Tibial nerve (tissue), 4 donors: ENCODE measurements around the gene LGI1. TPM values are rescaled to one million over a fixed set of nuclear protein-coding genes. Genes with fewer than 3 reads are reported as not detected.
A peak's percentile ranks its signal among the peaks of the same experiment; 100 is the strongest.

Experiments
- DNase-seq, 2 donors: peaks; one replicate each; pipeline ENCODE4 v3.0.0-alpha.2; 2019; ENCODE audit warnings: low spot score in 2 of 2
- H3K27ac ChIP-seq, 4 donors: fragments of 200-600 bp; sonication (generic) in 3 of 4; one replicate each; pipeline ENCODE4 v1.5.1; 2017 to 2019; ENCODE audit warnings: mild to moderate bottlenecking in 1 of 4
- H3K27me3 ChIP-seq, 2 donors: fragments of 200-600 bp; sonication (generic) in 1 of 2; one replicate each; pipeline versions ENCODE4 v1.5.1 to v1.6.0; 2017 to 2019
- H3K36me3 ChIP-seq, 3 donors: fragments of 200-600 bp; sonication (generic); one replicate each; pipeline ENCODE4 v1.5.1; 2018 to 2019
- H3K4me1 ChIP-seq, 4 donors: fragments of 200-600 bp; sonication (generic) in 3 of 4; one replicate each; pipeline ENCODE4 v1.5.1; 2017 to 2019
- H3K4me3 ChIP-seq, 4 donors: fragments of 200-600 bp; sonication (generic) in 3 of 4; one replicate each; pipeline ENCODE4 v1.5.1; 2017 to 2019; ENCODE audit warnings: mild to moderate bottlenecking in 1 of 4, moderate library complexity in 1 of 4
- H3K9me3 ChIP-seq, 4 donors: fragments of 200-600 bp; sonication (generic) in 3 of 4; one replicate each; pipeline ENCODE4 v1.5.1; 2017 to 2019
- EP300 ChIP-seq, 2 donors: sonication (generic); formaldehyde crosslinking; IDR thresholded peaks; one replicate each; pipeline ENCODE4 v1.6.1; 2017; ENCODE audit warnings: antibody characterized with exemption in 2 of 2, mild to moderate bottlenecking in 1 of 2
- POLR2A ChIP-seq, 2 donors: fragments of 450-650 bp; IDR thresholded peaks; one replicate each; pipeline ENCODE4 v1.6.1; 2017; ENCODE audit warnings: antibody characterized with exemption in 2 of 2, mild to moderate bottlenecking in 2 of 2, moderate library complexity in 2 of 2
- WGBS, 2 donors: methylation state at CpG; one replicate each; pipeline ENCODE4 v1.1.5; 2018; 5-methylcytosine and 5-hydroxymethylcytosine counted together
- total RNA-seq, 4 donors: library from RNA; depleted of rRNA; stranded (reverse); fragments of >200 nt; gene quantifications; one replicate each; pipeline ENCODE4 v1.1.0, GENCODE V29; 2016
- TF ChIP-seq, protein P1 (sequence below), 5 experiments: fragments of 200-600 bp in 3 of 5; fragments of 450-650 bp in 2 of 5; sonication (generic) in 3 of 5; IDR thresholded peaks; one replicate each; pipeline ENCODE4 v1.5.1; 2016 to 2019; ENCODE audit warnings: antibody characterized with exemption in 5 of 5, mild to moderate bottlenecking in 3 of 5, moderate library complexity in 2 of 5

LGI1 gene
- total RNA-seq, 4 donors from 2014 or later: 8.4 to 21.0 (median 14.1) TPM

DNA sequence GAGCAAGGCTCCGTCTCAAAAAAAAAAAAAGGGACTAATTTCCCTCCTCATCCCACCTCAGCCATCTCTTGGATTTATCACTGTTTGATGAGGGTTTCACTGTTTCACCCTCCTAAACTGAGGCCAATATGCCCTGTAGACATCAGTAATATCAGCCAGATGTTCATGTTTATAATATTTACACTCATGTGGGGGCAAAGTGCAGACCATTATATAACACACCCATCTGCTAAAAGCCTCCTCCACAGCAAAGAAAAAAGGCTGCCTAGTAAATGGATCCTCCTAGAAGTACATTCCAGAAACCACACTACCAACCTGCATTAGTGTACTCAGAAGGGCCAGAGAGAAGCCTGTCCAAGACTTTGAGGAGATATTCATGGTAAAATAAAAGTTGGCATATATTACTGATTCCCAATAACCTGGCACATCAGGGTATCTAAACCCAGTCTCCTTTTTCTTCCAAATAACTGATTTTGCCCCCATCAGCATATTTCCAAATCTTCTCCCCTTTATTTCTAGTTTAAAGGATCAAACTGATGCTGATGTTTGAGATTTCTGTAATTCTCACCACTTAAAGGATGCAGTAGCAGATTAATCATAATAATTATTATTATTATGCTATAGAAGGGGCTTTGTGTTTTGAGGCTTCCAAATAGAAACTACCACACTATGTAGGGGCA lies 55.1 kb downstream of the LGI1 start:
- H3K27me3 ChIP-seq: no peaks in the 10 kb centered on the region
- no peak for TF ChIP-seq POLR2A (IDR thresholded peaks at IDR 0.05)
- TF ChIP-seq, protein P1, sequence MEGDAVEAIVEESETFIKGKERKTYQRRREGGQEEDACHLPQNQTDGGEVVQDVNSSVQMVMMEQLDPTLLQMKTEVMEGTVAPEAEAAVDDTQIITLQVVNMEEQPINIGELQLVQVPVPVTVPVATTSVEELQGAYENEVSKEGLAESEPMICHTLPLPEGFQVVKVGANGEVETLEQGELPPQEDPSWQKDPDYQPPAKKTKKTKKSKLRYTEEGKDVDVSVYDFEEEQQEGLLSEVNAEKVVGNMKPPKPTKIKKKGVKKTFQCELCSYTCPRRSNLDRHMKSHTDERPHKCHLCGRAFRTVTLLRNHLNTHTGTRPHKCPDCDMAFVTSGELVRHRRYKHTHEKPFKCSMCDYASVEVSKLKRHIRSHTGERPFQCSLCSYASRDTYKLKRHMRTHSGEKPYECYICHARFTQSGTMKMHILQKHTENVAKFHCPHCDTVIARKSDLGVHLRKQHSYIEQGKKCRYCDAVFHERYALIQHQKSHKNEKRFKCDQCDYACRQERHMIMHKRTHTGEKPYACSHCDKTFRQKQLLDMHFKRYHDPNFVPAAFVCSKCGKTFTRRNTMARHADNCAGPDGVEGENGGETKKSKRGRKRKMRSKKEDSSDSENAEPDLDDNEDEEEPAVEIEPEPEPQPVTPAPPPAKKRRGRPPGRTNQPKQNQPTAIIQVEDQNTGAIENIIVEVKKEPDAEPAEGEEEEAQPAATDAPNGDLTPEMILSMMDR (IDR thresholded peaks at IDR 0.05): no peak
- no peak for TF ChIP-seq EP300 (IDR thresholded peaks at IDR 0.05)
- DNase-seq: no peak
- H3K9me3 ChIP-seq: no peaks in the 10 kb centered on the region
- peaks cover 0 to 17% (median 5%) of the 10 kb centered on the region in 4 donors for H3K4me1 ChIP-seq
- no peaks in the 10 kb centered on the region for H3K36me3 ChIP-seq
- H3K27ac ChIP-seq: no peak overlapping the region
- no peak overlapping the region for H3K4me3 ChIP-seq
- 76 to 92% methylated on average over 1 of the region's 1 CpG for WGBS, 2 donors

DNA sequence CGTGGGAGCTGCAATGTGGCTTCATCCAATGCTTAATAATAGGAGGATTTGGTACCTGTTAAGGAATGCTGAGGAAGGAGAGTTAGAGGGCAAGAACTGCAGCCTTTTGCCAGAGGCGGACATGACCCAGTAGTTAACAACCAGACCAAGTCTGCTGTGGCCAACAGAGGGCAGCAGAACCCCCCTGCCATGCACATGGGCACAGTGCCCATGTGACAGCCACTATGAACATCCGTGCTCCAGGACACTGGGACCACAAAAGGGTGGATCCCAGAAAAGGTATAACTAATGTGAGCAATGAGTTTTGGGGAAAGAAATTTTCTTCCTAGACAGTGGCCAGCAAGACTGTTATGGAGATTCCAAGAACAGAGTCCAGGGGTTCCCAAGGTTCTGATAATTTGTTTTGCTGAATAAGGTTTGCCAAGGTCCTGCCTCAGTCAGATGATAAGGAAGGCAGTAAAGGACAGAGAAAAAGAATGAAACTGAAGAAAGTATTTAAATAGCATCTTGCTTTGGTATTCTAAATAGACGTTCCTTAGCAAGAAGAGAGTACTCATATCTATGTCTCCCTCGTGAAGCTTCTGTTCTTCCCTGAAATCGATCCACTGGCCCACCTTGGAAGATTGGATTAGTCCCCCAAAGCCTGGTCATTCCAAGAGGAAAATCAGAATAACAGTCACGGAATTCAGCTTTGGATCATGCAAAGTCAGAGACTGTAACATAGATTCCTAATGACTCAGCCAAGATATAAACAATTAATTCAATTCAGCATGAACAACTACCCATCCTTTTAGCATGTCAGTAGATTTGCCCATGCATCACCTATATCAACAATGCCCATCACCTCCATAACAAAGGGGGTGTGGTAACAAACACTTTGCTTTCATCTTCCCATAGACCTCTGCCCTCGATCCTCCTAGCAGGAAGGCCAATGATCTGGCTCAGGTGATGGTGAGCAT lies 56.0 kb downstream of the LGI1 start:
- peak; percentile 28 to 34 for DNase-seq
- WGBS, 2 donors: 52 to 53% methylated on average over 8 of the region's 8 CpGs
- TF ChIP-seq EP300 (IDR thresholded peaks at IDR 0.05): no peak
- TF ChIP-seq, protein P1 (IDR thresholded peaks at IDR 0.05): peak; percentile 37 to 61 (median 43)
- H3K4me3 ChIP-seq: no peak overlapping the region
- H3K27me3 ChIP-seq: no peaks in the 10 kb centered on the region
- H3K27ac ChIP-seq: no peak overlapping the region
- H3K9me3 ChIP-seq: no peaks in the 10 kb centered on the region
- H3K4me1 ChIP-seq: peaks cover 0 to 17% (median 5%) of the 10 kb centered on the region in 4 donors
- no peaks in the 10 kb centered on the region for H3K36me3 ChIP-seq

DNA sequence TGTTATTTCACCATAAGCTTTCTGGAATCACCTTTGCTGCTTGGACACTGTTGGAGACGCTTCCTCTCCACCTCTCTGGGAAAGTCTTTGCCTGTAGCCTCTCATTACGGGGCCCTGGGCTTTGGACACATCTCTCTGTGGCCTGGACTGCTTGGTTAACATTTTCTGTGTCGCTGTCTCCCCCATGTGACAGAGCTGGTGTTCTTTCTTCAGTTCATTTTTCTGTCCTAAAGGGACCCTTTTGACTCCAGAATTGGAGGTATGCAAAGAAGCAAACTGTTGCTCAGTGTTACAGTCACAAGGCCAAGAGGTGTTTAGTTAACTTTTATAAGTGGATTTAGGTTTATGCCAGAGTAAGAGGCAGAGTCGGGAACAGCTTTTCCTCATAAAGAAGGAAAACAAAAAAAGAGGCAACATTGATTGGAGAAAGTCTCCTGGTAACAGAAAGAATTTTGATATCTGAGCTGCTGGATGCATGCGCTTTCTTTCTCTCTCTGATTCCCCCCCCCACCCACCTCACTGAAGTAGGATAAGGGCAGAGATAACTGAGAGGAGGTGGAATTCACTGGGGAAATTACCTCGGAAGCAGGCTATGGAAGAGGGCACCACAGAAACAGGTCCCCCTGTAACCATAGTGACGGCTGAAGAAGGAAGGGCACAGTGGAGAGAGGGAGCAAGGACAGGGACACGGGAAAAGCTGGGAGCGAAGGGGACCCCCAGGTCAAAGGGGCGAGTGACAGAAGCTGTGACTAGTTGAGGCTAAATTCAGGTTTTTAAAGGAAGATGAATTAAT lies 57.8 kb downstream of the LGI1 start:
- 17 to 19% methylated on average over 10 of the region's 10 CpGs for WGBS, 2 donors
- peak overlapping the region in 1 of 4 donors; percentile 14 for H3K4me3 ChIP-seq
- no peaks in the 10 kb centered on the region for H3K9me3 ChIP-seq
- H3K36me3 ChIP-seq: no peaks in the 10 kb centered on the region
- DNase-seq: no peak
- TF ChIP-seq, protein P1 (IDR thresholded peaks at IDR 0.05): peak in 2 of 5 experiments; percentile 17 to 30
- TF ChIP-seq POLR2A (IDR thresholded peaks at IDR 0.05) (no peak), EP300 (IDR thresholded peaks at IDR 0.05) (no peak)
- peak overlapping the region in 2 of 4 donors; percentile 71 to 72 for H3K27ac ChIP-seq
- peaks cover 0 to 17% (median 5%) of the 10 kb centered on the region in 4 donors for H3K4me1 ChIP-seq
- H3K27me3 ChIP-seq: peaks cover 0 to 7% of the 10 kb centered on the region in 2 donors

DNA sequence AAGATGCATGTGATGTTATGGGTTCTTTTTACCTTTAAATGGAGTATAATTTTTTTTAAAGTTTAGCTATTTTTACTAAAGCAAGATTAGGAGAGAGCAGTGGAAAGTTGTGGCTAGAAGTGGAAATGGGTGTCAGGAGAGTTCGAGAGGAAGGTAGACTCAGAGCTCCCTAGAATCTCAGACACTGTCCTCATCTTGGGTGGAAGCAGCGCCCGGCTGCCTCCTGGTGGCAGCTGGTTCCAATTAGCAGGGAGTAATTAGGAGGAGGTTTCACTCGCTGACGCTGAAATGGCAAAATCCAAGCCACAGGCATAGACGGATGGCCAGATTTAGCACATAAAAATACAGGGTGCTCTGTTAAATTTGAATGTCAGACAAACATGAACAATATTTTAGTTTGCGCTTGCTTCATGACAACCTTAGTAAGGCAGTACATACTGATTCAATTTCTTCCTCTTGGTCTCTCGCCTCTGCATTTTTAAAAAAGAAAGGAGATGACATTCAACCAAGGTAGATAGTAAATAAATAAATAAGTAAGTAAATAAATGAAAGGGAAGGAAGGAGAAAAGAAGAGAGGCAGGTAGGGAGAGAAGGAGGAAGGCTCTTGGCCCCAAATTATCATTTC lies 58.5 kb downstream of the LGI1 start:
- H3K4me1 ChIP-seq: peaks cover 0 to 17% (median 5%) of the 10 kb centered on the region in 4 donors
- H3K9me3 ChIP-seq: no peaks in the 10 kb centered on the region
- H3K27me3 ChIP-seq: peaks cover 0 to 7% of the 10 kb centered on the region in 2 donors
- peak; percentile 59 to 72 for DNase-seq
- TF ChIP-seq POLR2A (IDR thresholded peaks at IDR 0.05) (no peak), EP300 (IDR thresholded peaks at IDR 0.05) (no peak)
- TF ChIP-seq, protein P1 (IDR thresholded peaks at IDR 0.05): peak; percentile 63 to 86 (median 72)
- H3K27ac ChIP-seq: peak overlapping the region in 2 of 4 donors; percentile 71 to 72
- no peaks in the 10 kb centered on the region for H3K36me3 ChIP-seq
- peak overlapping the region in 1 of 4 donors; percentile 14 for H3K4me3 ChIP-seq
- WGBS, 2 donors: 15% methylated on average over 8 of the region's 8 CpGs
